Spleen (tissue), 11 donors: Measurements from ENCODE around the gene NEAT1. TPM values are rescaled to one million over a fixed set of nuclear protein-coding genes. Genes with fewer than 3 reads are reported as not detected.

ENCODE experiments used
- DNase-seq: peaks from one replicate; pipeline ENCODE4 v3.0.0-alpha.2; 2020
- H3K27ac ChIP-seq, 8 donors: fragments of 200-600 bp; sonication (generic) in 7 of 8; 1 replicate in 4 of 8; 2 replicates in 4 of 8; pipeline versions ENCODE4 v1.5.0 to v1.8.0; 2016 to 2021; ENCODE audit warnings: inconsistent platforms in 4 of 8, mild to moderate bottlenecking in 4 of 8, moderate library complexity in 1 of 8
- H3K27me3 ChIP-seq, 7 donors: fragments of 200-600 bp; sonication (generic) in 6 of 7; replicated peaks in 1 of 7; 1 replicate in 4 of 7; 2 replicates in 3 of 7; pipeline versions ENCODE4 v1.5.0 to v1.8.0; 2016 to 2021; ENCODE audit warnings: inconsistent platforms in 3 of 7, mild to moderate bottlenecking in 1 of 7
- H3K36me3 ChIP-seq, 6 donors: fragments of 200-600 bp; sonication (generic) in 5 of 6; 1 replicate in 4 of 6; 2 replicates in 2 of 6; pipeline versions ENCODE4 v1.5.0 to v1.8.0; 2016 to 2021; ENCODE audit warnings: inconsistent platforms in 2 of 6
- H3K4me1 ChIP-seq, 6 donors: fragments of 200-600 bp; sonication (generic) in 5 of 6; 1 replicate in 3 of 6; 2 replicates in 3 of 6; pipeline versions ENCODE4 v1.5.0 to v1.8.0; 2016 to 2021; ENCODE audit warnings: inconsistent platforms in 3 of 6
- H3K4me3 ChIP-seq, 8 donors: fragments of 200-600 bp; sonication (generic) in 7 of 8; 1 replicate in 4 of 8; 2 replicates in 4 of 8; pipeline versions ENCODE4 v1.5.0 to v1.8.0; 2016 to 2021; ENCODE audit warnings: inconsistent platforms in 4 of 8, mild to moderate bottlenecking in 4 of 8, moderate library complexity in 2 of 8
- H3K9me3 ChIP-seq, 8 donors: fragments of 200-600 bp; sonication (generic) in 7 of 8; 1 replicate in 4 of 8; 2 replicates in 4 of 8; pipeline versions ENCODE4 v1.5.0 to v1.8.0; 2016 to 2021; ENCODE audit warnings: inconsistent platforms in 4 of 8
- CTCF ChIP-seq, 11 experiments: fragments of 200-600 bp in 7 of 11; fragments of 450-650 bp in 4 of 11; sonication (generic) in 4 of 11; IDR thresholded peaks in 8 of 11; conservative IDR thresholded peaks in 3 of 11; 1 replicate in 7 of 11; 2 replicates in 4 of 11; pipeline versions ENCODE4 v1.4.0 to v1.8.0; 2016 to 2021; ENCODE audit warnings: antibody characterized with exemption in 11 of 11, inconsistent platforms in 4 of 11, mild to moderate bottlenecking in 1 of 11
- POLR2A ChIP-seq, 3 donors: fragments of 450-650 bp; IDR thresholded peaks; one replicate each; pipeline ENCODE4 v1.5.1; 2017; ENCODE audit warnings: antibody characterized with exemption in 3 of 3, mild to moderate bottlenecking in 1 of 3
- POLR2AphosphoS5 ChIP-seq, 3 donors: sonication (generic); formaldehyde crosslinking; IDR thresholded peaks; one replicate each; pipeline ENCODE4 v1.5.1; 2017; ENCODE audit warnings: antibody characterized with exemption in 3 of 3
- WGBS, 5 donors: extraction: QIAGEN DNeasy Blood & Tissue Kit in 3 of 5; methylation state at CpG; one replicate each; pipeline versions ENCODE4 v1.1.5 to v1.1.7; 2013 to 2018; 5-methylcytosine and 5-hydroxymethylcytosine counted together
- intact Hi-C: fragments of 100-400 bp; cut with DNase I; formaldehyde crosslinking; loops from one replicate; pipeline ENCODE4 v1.15.0; 2023; ENCODE audit warnings: low total_unique reads
- polyA plus RNA-seq, 3 donors: library from polyadenylated mRNA; stranded (reverse); fragments of 200-250 nt; gene quantifications; one replicate each; pipeline ENCODE4 v1.2.1, GENCODE V29; 2013
- small RNA-seq, 4 donors: library from RNA; depleted of rRNA; stranded (forward); fragments of <200 nt; gene quantifications; one replicate each; pipeline ENCODE3, GENCODE V24; 2016
- total RNA-seq, 7 donors: library from RNA; depleted of rRNA in 3 of 7; stranded (reverse); fragments of >200 nt in 3 of 7; fragmentation: NEBNext Ultra II Directional in 4 of 7; extraction: Animal tissue kit (Norgen Biotek cat#: 25700) in 4 of 7; gene quantifications; one replicate each; pipeline versions ENCODE4 v1.1.0 to v1.2.1, GENCODE V29; 2016 to 2021
- donor health status: healthy with polysubstance abuse.
- donor health status: DM: no; HTN: no; CAD: no; lungs with moderate emphysema.
- donor health status: DM: no; HTN: no; CAD: no.
- donor health status: Bipolar disorder and iron deficiency.
- donor health status: healthy.
- donor health status: DM: no; HTN: no; CAD: no.
- donor health status: DM: yes; HTN: yes; CAD: no.

The NEAT1 gene
- total and polyA plus RNA-seq, 10 donors = 266 to 1,804 (median 874) TPM

GRCh38 chr11:65492387-65492636 lies 69.7 kb downstream of the NEAT1 start:
- Histone ChIP-seq H3K27ac (peak overlapping the region; percentile 89 to 100 (median 98)), H3K27me3 (no peaks in the 10 kb centered on the region), H3K9me3 (no peaks in the 10 kb centered on the region), H3K36me3 (no peaks in the 10 kb centered on the region), H3K4me1 (peaks cover 70 to 100% (median 96%) of the 10 kb centered on the region in 6 donors), H3K4me3 (peak overlapping the region in 1 of 8 donors; percentile 52)
- intact Hi-C loops = no loop called here
- DNase-seq = no peak
- 23 to 52% (median 33%) methylated on average over 4 of the region's 4 CpGs for WGBS, 5 donors
- TF ChIP-seq POLR2AphosphoS5 (IDR thresholded peaks at IDR 0.05) (no peak), POLR2A (IDR thresholded peaks at IDR 0.05) (no peak), CTCF (IDR thresholded peaks at IDR 0.05 in 8 of 11, conservative IDR thresholded peaks at IDR 0.05 in 3 of 11) (no peak)

- Histone ChIP-seq H3K9me3 (no peaks in the 10 kb centered on the region), H3K4me3 (peak overlapping the region in 3 of 8 donors; percentile 2 to 52 (median 5)), H3K27ac (peak overlapping the region; percentile 89 to 100 (median 98)), H3K36me3 (no peaks in the 10 kb centered on the region), H3K4me1 (peaks cover 68 to 95% (median 92%) of the 10 kb centered on the region in 6 donors), H3K27me3 (no peaks in the 10 kb centered on the region)
- intact Hi-C loops = no loop called here
- WGBS, 5 donors = 27 to 39% (median 30%) methylated on average over 5 to 6 of the region's 6 CpGs
- no peak for DNase-seq
- no peak for TF ChIP-seq CTCF (IDR thresholded peaks at IDR 0.05 in 8 of 11, conservative IDR thresholded peaks at IDR 0.05 in 3 of 11)
- no peak for TF ChIP-seq POLR2A (IDR thresholded peaks at IDR 0.05)
- TF ChIP-seq POLR2AphosphoS5 (IDR thresholded peaks at IDR 0.05) = peak; percentile 19 to 90 (median 73)
These were observed 70.2 kb downstream of the NEAT1 start for GRCh38 chr11:65492637-65493366.

GRCh38 chr11:65493367-65494176 lies 71.0 kb downstream of the NEAT1 start:
- WGBS, 5 donors = 56 to 70% (median 62%) methylated on average over 11 to 12 of the region's 12 CpGs
- no peak for DNase-seq
- TF ChIP-seq POLR2A (IDR thresholded peaks at IDR 0.05) = no peak
- TF ChIP-seq POLR2AphosphoS5 (IDR thresholded peaks at IDR 0.05) = peak in 1 of 3 donors; percentile 36
- H3K27ac ChIP-seq = peak overlapping the region; percentile 89 to 100 (median 98)
- peaks cover 61 to 94% (median 84%) of the 10 kb centered on the region in 6 donors for H3K4me1 ChIP-seq
- intact Hi-C loops = no loop called here
- peak overlapping the region in 2 of 8 donors; percentile 5 to 52 for H3K4me3 ChIP-seq
- no peaks in the 10 kb centered on the region for H3K36me3 ChIP-seq
- no peaks in the 10 kb centered on the region for H3K9me3 ChIP-seq
- H3K27me3 ChIP-seq = no peaks in the 10 kb centered on the region

Small RNA genes lying within 50 kb of the gene (small RNA-seq; reads per million reads assigned to genes)
- 0 reads per million in 4 donors for gene RF01684

Other genes starting within 250 kb of the NEAT1 start
- gene CAPN1, start 240.9 kb upstream of the NEAT1 start, total RNA-seq = 100 to 1,000 TPM; 135 to 203 (median 161) TPM
- 100 to 1,000 TPM in 1 of 3 donors, 10 to 100 TPM in 2; 61.6 to 111 (median 73.3) TPM for gene CAPN1, start 240.9 kb upstream of the NEAT1 start, polyA plus RNA-seq
- gene POLA2, start 160.8 kb upstream of the NEAT1 start, total RNA-seq = 10 to 100 TPM; 10.6 to 25.9 (median 19.1) TPM
- 10 to 100 TPM in 2 of 3 donors, 1 to 10 TPM in 1; 9.0 to 12.2 (median 10.7) TPM for gene POLA2, start 160.8 kb upstream of the NEAT1 start, polyA plus RNA-seq
- 10 to 100 TPM; 14.5 to 48.0 (median 26.4) TPM for gene CDC42EP2, start 107.9 kb upstream of the NEAT1 start, total RNA-seq
- 10 to 100 TPM in 1 of 3 donors, 1 to 10 TPM in 2; 4.2 to 13.4 (median 7.1) TPM for gene CDC42EP2, start 107.9 kb upstream of the NEAT1 start, polyA plus RNA-seq
- gene DPF2, start 88.9 kb upstream of the NEAT1 start, total RNA-seq = 10 to 100 TPM; 35.7 to 67.0 (median 51.5) TPM
- gene DPF2, start 88.9 kb upstream of the NEAT1 start, polyA plus RNA-seq = 10 to 100 TPM; 20.5 to 27.2 (median 24.3) TPM
- 1 to 10 TPM in 2 of 7 donors, under 1 TPM in 5; 0.56 to 2.7 (median 0.79) TPM for gene TIGD3, start 68.0 kb upstream of the NEAT1 start, total RNA-seq
- 1 to 10 TPM; 1.1 to 2.1 (median 1.4) TPM for gene TIGD3, start 68.0 kb upstream of the NEAT1 start, polyA plus RNA-seq
- gene SLC25A45, start 40.2 kb upstream of the NEAT1 start, total RNA-seq = 10 to 100 TPM; 11.6 to 33.4 (median 25.7) TPM
- 10 to 100 TPM; 14.1 to 26.2 (median 24.1) TPM for gene SLC25A45, start 40.2 kb upstream of the NEAT1 start, polyA plus RNA-seq
- gene FRMD8, start 36.2 kb upstream of the NEAT1 start, total RNA-seq = 100 to 1,000 TPM in 3 of 7 donors, 10 to 100 TPM in 4; 65.4 to 128 (median 99.5) TPM
- 10 to 100 TPM; 19.3 to 32.0 (median 23.4) TPM for gene FRMD8, start 36.2 kb upstream of the NEAT1 start, polyA plus RNA-seq
- gene MALAT1, start 76.2 kb downstream of the NEAT1 start, total RNA-seq = over 10,000 TPM; 10,088 to 24,490 (median 13,598) TPM
- 100 to 1,000 TPM; 111 to 793 (median 171) TPM for gene MALAT1, start 76.2 kb downstream of the NEAT1 start, polyA plus RNA-seq
- 100 to 1,000 TPM in 2 of 7 donors, 10 to 100 TPM in 5; 64.7 to 125 (median 77.4) TPM for gene SCYL1, start 102.3 kb downstream of the NEAT1 start, total RNA-seq
- 10 to 100 TPM; 52.4 to 70.6 (median 60.7) TPM for gene SCYL1, start 102.3 kb downstream of the NEAT1 start, polyA plus RNA-seq
- 100 to 1,000 TPM in 2 of 7 donors, 10 to 100 TPM in 5; 81.6 to 137 (median 95.8) TPM for gene LTBP3, start 135.6 kb downstream of the NEAT1 start, total RNA-seq
- 10 to 100 TPM; 20.6 to 57.0 (median 27.6) TPM for gene LTBP3, start 135.6 kb downstream of the NEAT1 start, polyA plus RNA-seq
- gene ZNRD2, start 147.7 kb downstream of the NEAT1 start, total RNA-seq = 10 to 100 TPM; 20.9 to 68.8 (median 34.4) TPM
- gene ZNRD2, start 147.7 kb downstream of the NEAT1 start, polyA plus RNA-seq = 10 to 100 TPM; 32.6 to 49.5 (median 42.5) TPM
- 10 to 100 TPM; 34.5 to 59.0 (median 48.4) TPM for gene FAM89B, start 149.7 kb downstream of the NEAT1 start, total RNA-seq
- gene FAM89B, start 149.7 kb downstream of the NEAT1 start, polyA plus RNA-seq = 10 to 100 TPM; 43.0 to 66.1 (median 50.1) TPM
- 100 to 1,000 TPM; 151 to 365 (median 242) TPM for gene EHBP1L1, start 153.3 kb downstream of the NEAT1 start, total RNA-seq
- 100 to 1,000 TPM in 2 of 3 donors, 10 to 100 TPM in 1; 44.3 to 174 (median 116) TPM for gene EHBP1L1, start 153.3 kb downstream of the NEAT1 start, polyA plus RNA-seq
- 1 to 10 TPM in 4 of 7 donors, under 1 TPM in 3; 0.63 to 3.2 (median 1.1) TPM for gene KCNK7, start 173.0 kb downstream of the NEAT1 start, total RNA-seq
- gene KCNK7, start 173.0 kb downstream of the NEAT1 start, polyA plus RNA-seq = 1 to 10 TPM; 1.9 to 6.2 (median 2.9) TPM
- gene MAP3K11, start 191.4 kb downstream of the NEAT1 start, total RNA-seq = 100 to 1,000 TPM in 3 of 7 donors, 10 to 100 TPM in 4; 93.5 to 158 (median 99.9) TPM
- 100 to 1,000 TPM in 1 of 3 donors, 10 to 100 TPM in 2; 29.4 to 109 (median 97.7) TPM for gene MAP3K11, start 191.4 kb downstream of the NEAT1 start, polyA plus RNA-seq
- gene PCNX3, start 193.0 kb downstream of the NEAT1 start, total RNA-seq = 10 to 100 TPM; 38.6 to 51.3 (median 47.4) TPM
- gene PCNX3, start 193.0 kb downstream of the NEAT1 start, polyA plus RNA-seq = 10 to 100 TPM in 2 of 3 donors, 1 to 10 TPM in 1; 9.2 to 24.9 (median 17.7) TPM
- 100 to 1,000 TPM; 167 to 308 (median 255) TPM for gene SIPA1, start 215.3 kb downstream of the NEAT1 start, total RNA-seq
- 100 to 1,000 TPM; 269 to 423 (median 327) TPM for gene SIPA1, start 215.3 kb downstream of the NEAT1 start, polyA plus RNA-seq
- 100 to 1,000 TPM in 1 of 7 donors, 10 to 100 TPM in 6; 68.2 to 115 (median 85.3) TPM for gene RELA, start 240.1 kb downstream of the NEAT1 start, total RNA-seq
- gene RELA, start 240.1 kb downstream of the NEAT1 start, polyA plus RNA-seq = 10 to 100 TPM; 25.8 to 43.0 (median 25.9) TPM